Neuronal stem cell (in vitro differentiated cells): ENCODE measurements around the gene FES.

Experiments used
- DNase-seq: peaks from one replicate; pipeline ENCODE4 v3.0.0-alpha.2; 2013; ENCODE audit warnings: low spot score
- H2AFZ ChIP-seq: one replicate; pipeline ENCODE4 v1.6.1; 2013; ENCODE audit warnings: mild to moderate bottlenecking, low read length, inconsistent platforms
- H2AK5ac ChIP-seq: 2 replicates; pipeline ENCODE4 v1.6.1; 2013; ENCODE audit warnings: low read depth, mild to moderate bottlenecking, inconsistent platforms, low read length, moderate library complexity, mixed read lengths
- H2BK120ac ChIP-seq: 2 replicates; pipeline ENCODE4 v1.6.1; 2013; ENCODE audit warnings: low read depth, mild to moderate bottlenecking, inconsistent platforms, low read length, moderate library complexity, mixed read lengths
- H2BK12ac ChIP-seq: one replicate; pipeline ENCODE4 v1.6.1; 2013; ENCODE audit warnings: low read length, inconsistent platforms
- H2BK15ac ChIP-seq: 2 replicates; pipeline ENCODE4 v1.6.1; 2013; ENCODE audit warnings: mild to moderate bottlenecking, low read length, inconsistent platforms, mixed read lengths
- H2BK5ac ChIP-seq: one replicate; pipeline ENCODE4 v1.6.1; 2013; ENCODE audit warnings: inconsistent platforms, mild to moderate bottlenecking, low read length, moderate library complexity
- H3K14ac ChIP-seq: one replicate; pipeline ENCODE4 v1.6.1; 2013; ENCODE audit warnings: low read length, inconsistent platforms
- H3K18ac ChIP-seq: 2 replicates; pipeline ENCODE4 v1.6.1; 2013; ENCODE audit warnings: low read length, inconsistent platforms
- H3K23ac ChIP-seq: 2 replicates; pipeline ENCODE4 v1.6.1; 2013; ENCODE audit warnings: low read depth, mild to moderate bottlenecking, mixed read lengths, low read length, inconsistent platforms; ENCODE audit not compliant: poor library complexity
- H3K27ac ChIP-seq: replicated peaks from 3 replicates; pipeline ENCODE4 v1.5.1; 2013; ENCODE audit warnings: low read length, inconsistent platforms
- H3K27me3 ChIP-seq, 3 experiments: 2 replicates each; pipeline ENCODE4 v1.6.1; 2013; ENCODE audit warnings: low read length in 3 of 3, mild to moderate bottlenecking in 2 of 3, inconsistent platforms in 1 of 3, low read depth in 1 of 3, mixed read lengths in 1 of 3, moderate library complexity in 1 of 3; ENCODE audit not compliant: control insufficient read depth in 3 of 3, insufficient read depth in 3 of 3
- H3K36me3 ChIP-seq, 2 donors: replicated peaks in 1 of 2; 2 replicates each; pipeline ENCODE4 v1.6.1; 2013; ENCODE audit warnings: low read length in 2 of 2; ENCODE audit not compliant: control insufficient read depth in 2 of 2, insufficient read depth in 2 of 2
- H3K4ac ChIP-seq: 2 replicates; pipeline ENCODE4 v1.6.1; 2013; ENCODE audit warnings: inconsistent platforms, mild to moderate bottlenecking, low read length, moderate library complexity
- H3K4me1 ChIP-seq, 2 donors: 1 replicate in 1 of 2; 2 replicates in 1 of 2; pipeline ENCODE4 v1.6.1; 2013; ENCODE audit warnings: low read length in 2 of 2, low read depth in 1 of 2; ENCODE audit not compliant: control insufficient read depth in 2 of 2, insufficient read depth in 1 of 2
- H3K4me2 ChIP-seq: one replicate; pipeline ENCODE4 v1.6.1; 2013; ENCODE audit warnings: mild to moderate bottlenecking, low read length, inconsistent platforms; ENCODE audit not compliant: insufficient read depth, poor library complexity, severe bottlenecking
- H3K4me3 ChIP-seq, 2 donors: 2 replicates each; pipeline ENCODE4 v1.5.1; 2013; ENCODE audit warnings: low read length in 2 of 2, mild to moderate bottlenecking in 2 of 2, inconsistent platforms in 1 of 2, moderate library complexity in 1 of 2
- H3K79me1 ChIP-seq: one replicate; pipeline ENCODE4 v1.6.1; 2013; ENCODE audit warnings: low read depth, mild to moderate bottlenecking, inconsistent platforms, low read length, moderate library complexity
- H3K9ac ChIP-seq: one replicate; pipeline ENCODE4 v1.6.1; 2013; ENCODE audit warnings: mild to moderate bottlenecking, low read depth, low read length, inconsistent platforms; ENCODE audit not compliant: poor library complexity
- H3K9me3 ChIP-seq, 2 donors: replicated peaks in 1 of 2; 2 replicates each; pipeline versions ENCODE3 to v1.6.1; 2013; ENCODE audit warnings: low read length in 2 of 2, mild to moderate bottlenecking in 2 of 2, inconsistent platforms in 1 of 2, low read depth in 1 of 2, mixed read lengths in 1 of 2, moderate library complexity in 1 of 2; ENCODE audit not compliant: control insufficient read depth in 2 of 2, insufficient read depth in 1 of 2
- H4K8ac ChIP-seq: one replicate; pipeline ENCODE4 v1.6.1; 2013; ENCODE audit warnings: low read depth, mild to moderate bottlenecking, inconsistent platforms, low read length, moderate library complexity
- H4K91ac ChIP-seq: one replicate; pipeline ENCODE4 v1.6.1; 2013; ENCODE audit warnings: low read length, low read depth, mild to moderate bottlenecking, inconsistent platforms; ENCODE audit not compliant: poor library complexity
- WGBS, 2 donors: extraction: QIAGEN DNeasy Blood & Tissue Kit; methylation state at CpG; one replicate each; pipeline ENCODE4 v1.1.7; 2013; ENCODE audit warnings: missing lambda C conversion rate in 2 of 2, mixed read lengths in 1 of 2; ENCODE audit not compliant: insufficient read length in 2 of 2, insufficient replicate concordance in 1 of 2; ENCODE audit errors: extremely low coverage in 2 of 2; 5-methylcytosine and 5-hydroxymethylcytosine counted together

Gene FES

GRCh38 chr15:90869140-90869541 is 15.2 kb upstream of the FES start:
- Histone ChIP-seq H2BK5ac (no peak overlapping the region), H3K4me3 (no peak overlapping the region), H3K27me3 (no peaks in the 10 kb centered on the region), H2BK120ac (no peak overlapping the region), H3K23ac (no peak overlapping the region), H2BK12ac (no peak overlapping the region), H3K36me3 (no peaks in the 10 kb centered on the region), H3K18ac (no peak overlapping the region), H3K27ac (no peak overlapping the region), H2BK15ac (no peak overlapping the region), H3K4ac (no peak overlapping the region), H4K8ac (no peak overlapping the region), H3K4me1 (peaks cover 32 to 36% of the 10 kb centered on the region in 2 donors), H3K14ac (no peak overlapping the region), H3K9me3 (no peaks in the 10 kb centered on the region), H3K79me1 (no peaks in the 10 kb centered on the region), H4K91ac (no peak overlapping the region), H3K9ac (no peak overlapping the region), H2AFZ (peak overlapping the region; percentile 50), H2AK5ac (no peak overlapping the region), H3K4me2 (no peak overlapping the region)
- DNase-seq, result no peak

- no peak overlapping the region for H2BK12ac ChIP-seq
- no peak overlapping the region for H2BK15ac ChIP-seq
- no peak overlapping the region for H2AK5ac ChIP-seq
- no peaks in the 10 kb centered on the region for H3K36me3 ChIP-seq
- H3K23ac ChIP-seq, result no peak overlapping the region
- H3K9me3 ChIP-seq, result no peaks in the 10 kb centered on the region
- no peak overlapping the region for H3K9ac ChIP-seq
- no peak overlapping the region for H3K4ac ChIP-seq
- H2BK5ac ChIP-seq, result no peak overlapping the region
- DNase-seq, result no peak
- no peak overlapping the region for H4K91ac ChIP-seq
- no peak overlapping the region for H4K8ac ChIP-seq
- no peak overlapping the region for H3K4me3 ChIP-seq
- no peaks in the 10 kb centered on the region for H3K79me1 ChIP-seq
- H3K18ac ChIP-seq, result peak overlapping the region; percentile 20
- H2BK120ac ChIP-seq, result no peak overlapping the region
- H2AFZ ChIP-seq, result peak overlapping the region; percentile 50
- no peak overlapping the region for H3K27ac ChIP-seq
- no peak overlapping the region for H3K14ac ChIP-seq
- no peak overlapping the region for H3K4me2 ChIP-seq
- WGBS, 2 donors, result no CpG with 5 or more reads among the region's 9 CpGs
- peaks cover 35 to 40% of the 10 kb centered on the region in 2 donors for H3K4me1 ChIP-seq
- H3K27me3 ChIP-seq, result no peaks in the 10 kb centered on the region
Observed at GRCh38 chr15:90869601-90870353, 14.5 kb upstream of the FES start.

DNA sequence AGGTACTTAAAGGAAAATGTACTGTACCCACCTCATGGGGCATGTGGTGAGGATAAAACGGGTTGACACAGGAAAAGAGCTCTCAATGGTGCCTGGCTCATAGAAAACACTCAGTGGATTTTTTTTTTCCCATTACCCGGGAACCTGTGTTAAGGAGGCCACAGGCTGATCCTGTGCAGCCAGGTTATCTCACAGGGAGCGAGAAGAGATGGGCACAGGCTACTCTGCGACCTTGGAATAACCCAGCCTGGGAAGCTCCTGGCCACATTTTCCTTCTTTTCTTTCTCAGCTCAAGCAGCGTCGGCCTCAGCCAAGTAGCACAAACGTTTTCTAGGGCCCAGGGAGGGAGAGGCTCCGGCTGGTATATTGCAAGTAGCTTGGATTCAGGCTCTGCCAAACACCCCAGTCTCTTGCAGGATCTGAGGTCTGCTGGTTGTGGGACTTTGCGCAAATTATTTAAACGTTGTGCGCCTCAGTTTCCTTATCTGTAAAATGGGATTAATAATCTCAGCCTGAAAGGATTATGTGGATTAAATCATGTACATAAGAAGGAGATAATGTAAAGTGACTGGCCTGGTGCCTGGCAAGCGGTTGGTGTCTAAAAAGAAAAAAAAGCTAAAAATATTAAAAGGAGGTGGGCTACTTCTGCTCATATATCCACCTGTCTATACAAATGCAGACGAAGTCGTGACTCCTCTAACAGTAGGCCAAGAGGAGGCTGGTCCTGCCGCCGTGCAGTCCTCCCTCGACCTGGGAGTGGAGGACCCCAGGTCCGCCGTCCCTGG is 13.8 kb upstream of the FES start:
- peak overlapping the region; percentile 27 for H2BK5ac ChIP-seq
- H3K9ac ChIP-seq, result peak overlapping the region; percentile 68
- peak overlapping the region; percentile 53 to 79 for H3K4me3 ChIP-seq
- H4K8ac ChIP-seq, result no peak overlapping the region
- peak overlapping the region; percentile 94 for H3K18ac ChIP-seq
- H3K36me3 ChIP-seq, result no peaks in the 10 kb centered on the region
- H3K79me1 ChIP-seq, result peaks cover 3% of the 10 kb centered on the region
- peak overlapping the region; percentile 42 for H3K27ac ChIP-seq
- H2BK120ac ChIP-seq, result peak overlapping the region; percentile 53
- no peak overlapping the region for H3K14ac ChIP-seq
- peak overlapping the region; percentile 76 for H3K4me2 ChIP-seq
- no peak for DNase-seq
- peak overlapping the region; percentile 90 for H2AFZ ChIP-seq
- H2BK12ac ChIP-seq, result no peak overlapping the region
- no peaks in the 10 kb centered on the region for H3K27me3 ChIP-seq
- H4K91ac ChIP-seq, result no peak overlapping the region
- WGBS, 2 donors, result no CpG with 5 or more reads among the region's 19 CpGs
- H2BK15ac ChIP-seq, result peak overlapping the region; percentile 50
- H3K4ac ChIP-seq, result no peak overlapping the region
- no peak overlapping the region for H3K23ac ChIP-seq
- H3K9me3 ChIP-seq, result no peaks in the 10 kb centered on the region
- no peak overlapping the region for H2AK5ac ChIP-seq
- H3K4me1 ChIP-seq, result peaks cover 35 to 40% of the 10 kb centered on the region in 2 donors

DNA sequence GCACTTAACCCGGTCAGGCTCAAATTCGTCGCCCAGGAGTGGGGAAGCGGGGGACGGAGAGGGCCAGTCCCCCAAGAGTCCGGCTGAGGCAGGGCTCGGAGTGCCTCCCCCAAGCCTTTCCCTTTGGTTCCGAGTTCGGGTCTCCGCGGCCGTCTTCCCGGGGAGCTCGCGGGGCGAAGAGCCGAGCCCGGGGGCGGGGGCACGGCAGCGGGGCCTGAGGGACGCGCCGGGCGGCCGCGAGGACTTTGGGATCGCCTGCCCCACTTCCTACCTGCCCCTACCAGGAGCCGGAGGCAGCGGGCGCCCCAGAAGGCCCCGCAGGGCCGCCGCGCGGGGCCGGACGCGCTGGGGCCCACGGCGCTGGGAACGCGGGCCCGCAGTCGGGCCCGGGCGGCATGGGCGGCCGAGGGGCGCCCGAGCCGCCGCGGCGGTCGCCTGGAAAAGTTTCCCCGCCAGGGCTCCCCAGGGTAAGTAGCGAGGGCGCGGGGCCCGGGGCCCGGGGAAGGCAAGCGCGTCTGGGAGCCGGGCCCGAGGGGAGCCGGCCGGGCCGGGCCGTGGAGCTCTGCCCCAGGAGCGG is 13.1 kb upstream of the FES start:
- no peak for DNase-seq
- WGBS, 2 donors, result no CpG with 5 or more reads among the region's 71 CpGs
- H3K79me1 ChIP-seq, result peaks cover 3% of the 10 kb centered on the region
- peak overlapping the region; percentile 94 for H3K18ac ChIP-seq
- no peak overlapping the region for H4K91ac ChIP-seq
- no peak overlapping the region for H2AK5ac ChIP-seq
- no peak overlapping the region for H3K23ac ChIP-seq
- H2BK15ac ChIP-seq, result peak overlapping the region; percentile 50
- H2AFZ ChIP-seq, result peak overlapping the region; percentile 90
- peak overlapping the region; percentile 76 for H3K4me2 ChIP-seq
- H2BK5ac ChIP-seq, result peak overlapping the region; percentile 27
- H3K27ac ChIP-seq, result peak overlapping the region; percentile 42
- no peak overlapping the region for H3K4ac ChIP-seq
- H3K4me3 ChIP-seq, result peak overlapping the region; percentile 53 to 79
- H3K9ac ChIP-seq, result peak overlapping the region; percentile 68
- H3K9me3 ChIP-seq, result no peaks in the 10 kb centered on the region
- no peaks in the 10 kb centered on the region for H3K27me3 ChIP-seq
- no peak overlapping the region for H3K14ac ChIP-seq
- H3K36me3 ChIP-seq, result no peaks in the 10 kb centered on the region
- H4K8ac ChIP-seq, result no peak overlapping the region
- no peak overlapping the region for H2BK12ac ChIP-seq
- H3K4me1 ChIP-seq, result peaks cover 35 to 40% of the 10 kb centered on the region in 2 donors
- H2BK120ac ChIP-seq, result peak overlapping the region; percentile 53
